Kidney capillary endothelial cell (primary cell): Measurements from ENCODE around the gene MACC1.

Source experiments
- DNase-seq: peaks from one replicate; pipeline ENCODE4 v3.0.0-alpha.2; 2018; ENCODE audit warnings: low spot score

The MACC1 gene

DNA sequence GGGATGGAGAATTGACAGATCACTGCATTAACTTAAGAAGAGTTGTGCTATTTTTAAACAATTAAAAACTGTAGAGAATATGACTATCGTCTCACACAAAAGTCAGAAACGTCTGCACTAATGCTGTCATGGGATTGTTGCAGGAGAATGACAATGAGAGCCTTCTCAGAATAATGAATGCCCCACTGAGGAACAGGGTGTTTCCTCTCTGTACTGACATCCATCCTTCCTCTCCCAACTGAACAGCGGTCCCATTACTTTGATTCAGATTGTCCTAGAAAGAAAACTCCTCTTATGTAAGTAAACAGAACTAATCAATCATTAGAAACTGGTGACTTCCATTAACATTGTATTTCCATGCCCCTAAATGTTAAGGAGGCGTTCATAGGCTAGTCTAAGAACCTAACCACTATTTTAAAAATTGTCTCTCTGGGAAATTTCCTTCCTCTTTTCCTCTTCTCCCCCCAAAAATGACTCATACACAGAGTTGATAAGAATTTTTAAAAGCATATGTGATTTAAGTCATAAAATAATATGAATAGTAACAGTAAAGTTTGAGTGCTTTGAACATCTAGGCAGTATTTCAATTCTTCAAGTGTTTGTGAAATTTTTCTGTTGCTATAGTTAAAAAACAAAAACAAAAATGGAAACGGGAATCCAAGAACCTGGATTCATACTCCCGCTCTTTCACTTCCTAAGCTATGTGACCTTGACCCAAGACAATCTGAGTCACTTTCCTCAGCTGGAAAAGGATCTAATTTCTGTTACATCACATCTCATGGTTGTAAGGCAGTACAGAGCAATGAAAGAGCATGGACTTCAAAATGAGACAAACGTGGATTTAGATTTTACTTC lies 12.7 kb upstream of the MACC1 start:
- peak; percentile 77 for DNase-seq

DNA sequence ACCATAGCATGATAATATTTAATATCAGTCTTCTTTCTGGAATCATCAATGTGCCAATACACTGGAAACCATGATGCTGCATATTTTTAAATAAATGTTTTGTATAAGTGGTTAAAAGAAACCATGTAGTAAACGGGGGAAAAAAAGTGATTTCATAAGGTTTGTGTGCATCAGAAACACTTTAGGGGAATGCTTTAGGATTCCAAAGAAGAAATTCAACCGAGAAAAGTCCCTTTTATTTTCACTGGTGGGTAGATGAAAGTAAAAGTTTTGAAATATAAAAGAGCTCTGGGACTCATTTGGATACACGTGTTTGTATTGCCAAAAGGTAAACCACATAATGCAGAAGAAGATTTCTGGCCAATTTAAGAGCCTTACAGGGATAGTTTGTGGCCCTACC lies 11.9 kb upstream of the MACC1 start:
- no peak for DNase-seq

DNA sequence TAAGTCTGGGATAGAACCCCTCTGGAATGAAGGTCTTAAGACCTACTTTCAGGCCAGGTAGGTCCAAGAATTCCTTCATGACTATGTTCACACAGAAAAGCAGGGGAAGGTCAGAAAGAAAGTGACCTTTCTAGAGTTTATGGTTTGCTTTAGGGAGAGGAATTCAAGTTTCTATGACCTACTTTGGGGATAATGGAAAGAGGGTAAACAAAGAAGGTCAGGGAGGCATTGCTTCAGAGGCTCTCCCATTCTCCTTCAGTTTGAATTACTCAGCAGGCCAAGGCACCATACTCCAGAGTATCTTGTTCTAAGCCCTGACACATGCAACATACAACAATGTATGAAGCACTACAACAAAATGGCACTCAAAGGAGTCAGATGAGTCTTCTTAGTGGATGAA lies 11.5 kb upstream of the MACC1 start:
- DNase-seq, result no peak

DNA sequence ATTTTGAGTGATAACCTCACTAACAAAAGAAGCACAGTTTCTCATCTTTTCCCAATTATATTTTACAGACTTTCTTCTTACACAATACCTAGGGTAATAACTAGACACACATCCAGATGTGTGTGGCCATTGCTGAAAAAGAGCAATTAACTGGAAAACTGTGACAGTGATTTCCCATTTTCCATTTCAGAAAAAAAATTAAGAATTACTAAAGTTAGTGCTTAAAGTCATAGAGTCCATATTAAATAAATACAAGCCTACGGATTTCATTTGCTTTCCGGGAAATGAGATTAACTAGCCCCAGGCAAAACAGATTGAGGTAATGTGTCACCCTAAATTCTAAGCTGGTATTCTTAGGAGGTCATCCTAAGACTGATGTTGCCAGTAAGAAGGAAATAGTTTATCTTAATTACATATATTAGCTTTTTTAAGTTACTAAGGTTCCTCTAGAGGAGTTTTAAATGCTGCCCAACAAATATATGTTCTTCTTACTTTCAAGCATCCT lies 10.2 kb upstream of the MACC1 start:
- DNase-seq, result no peak

DNA sequence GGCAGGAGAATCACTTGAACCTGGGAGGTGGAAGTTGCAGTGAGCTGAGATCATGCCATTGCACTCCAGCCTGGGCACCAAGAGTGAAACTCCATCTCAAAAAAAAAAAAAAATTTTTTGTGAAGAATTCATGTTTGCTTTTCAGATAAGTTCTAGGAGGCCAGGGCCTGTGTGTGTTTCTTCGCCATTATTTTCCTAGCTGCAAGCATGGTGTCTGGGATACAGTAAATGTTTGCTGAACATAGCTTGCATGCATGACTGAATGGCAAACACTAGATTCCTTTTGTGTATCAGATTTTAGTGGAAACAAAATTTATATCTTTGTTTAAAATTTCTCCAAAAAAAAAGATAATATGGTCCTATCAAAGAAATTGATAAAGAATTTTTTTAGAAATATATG lies 9.7 kb upstream of the MACC1 start:
- no peak for DNase-seq

DNA sequence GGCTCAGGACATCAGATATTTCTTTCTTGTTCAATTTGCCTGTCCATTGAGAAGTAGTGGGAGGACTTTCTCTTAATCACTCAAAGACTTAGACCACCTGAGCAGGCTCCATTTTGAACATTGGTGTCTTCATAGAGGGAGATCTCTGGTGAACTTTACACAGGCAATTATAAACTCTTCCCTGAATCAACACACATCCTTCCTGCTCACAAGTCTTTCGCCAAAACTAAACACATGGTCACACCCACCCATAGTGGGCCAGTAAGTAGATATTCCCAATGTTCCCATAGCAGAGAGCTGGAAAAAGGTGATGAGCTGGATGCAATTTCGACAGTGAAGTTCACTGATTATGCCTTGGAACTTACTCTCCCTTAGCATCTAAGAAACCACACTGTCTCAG lies 8.2 kb upstream of the MACC1 start:
- DNase-seq, result no peak

DNA sequence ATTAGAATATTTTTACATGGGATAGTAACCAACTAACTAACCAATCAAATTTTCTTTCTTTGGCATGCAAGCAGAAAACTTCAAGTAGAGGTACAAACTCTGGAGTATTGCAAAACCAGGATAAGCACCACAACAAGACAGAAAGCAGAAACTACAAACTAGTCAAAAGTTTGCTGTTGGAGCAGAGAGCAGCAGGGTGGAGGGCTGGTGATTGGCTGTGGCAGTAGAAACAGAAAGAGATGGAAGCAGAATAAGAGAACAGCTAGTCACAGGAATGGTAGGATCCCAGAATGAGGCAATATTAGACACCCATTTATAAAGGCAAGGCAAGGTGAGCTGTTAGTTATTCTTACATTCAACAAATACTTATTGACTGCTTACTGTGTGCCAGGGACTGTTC lies 6.8 kb upstream of the MACC1 start:
- DNase-seq, result no peak

DNA sequence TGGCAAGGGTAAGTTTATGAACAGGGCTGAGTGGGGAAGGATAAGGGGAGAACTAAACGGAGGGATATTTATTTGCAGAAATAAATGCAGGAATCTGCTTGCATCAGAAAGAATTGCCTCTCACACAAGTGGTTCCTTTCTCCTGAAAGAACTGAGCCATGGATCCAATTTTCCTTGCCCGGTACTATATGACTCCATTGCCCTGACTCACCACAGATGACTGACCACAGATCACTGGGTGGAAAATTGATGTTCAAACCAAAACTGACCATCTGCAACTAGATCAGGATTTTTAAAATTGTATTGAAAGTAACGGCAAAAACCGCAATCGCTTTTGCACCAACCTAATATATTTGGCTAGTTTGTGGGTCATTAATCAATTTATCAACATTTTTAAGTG lies 6.2 kb upstream of the MACC1 start:
- no peak for DNase-seq

DNA sequence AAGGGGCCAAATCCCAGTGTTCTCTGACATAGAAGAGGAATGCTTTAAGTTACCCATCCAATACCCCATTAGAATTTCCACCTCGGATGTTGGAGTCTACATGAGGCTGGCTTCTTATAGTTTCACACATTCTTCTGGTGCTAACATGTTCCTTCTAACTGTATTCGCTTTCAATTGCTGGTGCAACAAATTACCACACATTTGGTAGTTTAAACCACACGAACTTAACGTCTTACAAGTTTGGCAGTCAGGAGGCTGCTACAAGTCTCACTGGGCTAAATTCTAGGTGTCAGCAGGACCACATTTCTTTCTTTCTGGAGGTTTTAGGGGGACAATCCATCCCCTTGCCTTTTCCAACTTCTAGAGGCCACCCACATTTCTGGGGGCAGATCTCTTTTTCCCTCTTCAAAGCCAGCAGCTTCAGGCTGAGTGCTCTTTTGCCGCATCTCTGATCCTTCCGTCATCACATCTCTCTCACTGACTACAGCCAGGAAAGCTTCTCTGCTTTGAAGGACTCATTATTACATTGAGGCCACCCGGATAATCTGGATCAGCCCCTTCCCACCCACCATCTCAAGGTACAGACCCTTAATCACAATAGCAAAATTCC lies 5.1 kb upstream of the MACC1 start:
- DNase-seq, result no peak

DNA sequence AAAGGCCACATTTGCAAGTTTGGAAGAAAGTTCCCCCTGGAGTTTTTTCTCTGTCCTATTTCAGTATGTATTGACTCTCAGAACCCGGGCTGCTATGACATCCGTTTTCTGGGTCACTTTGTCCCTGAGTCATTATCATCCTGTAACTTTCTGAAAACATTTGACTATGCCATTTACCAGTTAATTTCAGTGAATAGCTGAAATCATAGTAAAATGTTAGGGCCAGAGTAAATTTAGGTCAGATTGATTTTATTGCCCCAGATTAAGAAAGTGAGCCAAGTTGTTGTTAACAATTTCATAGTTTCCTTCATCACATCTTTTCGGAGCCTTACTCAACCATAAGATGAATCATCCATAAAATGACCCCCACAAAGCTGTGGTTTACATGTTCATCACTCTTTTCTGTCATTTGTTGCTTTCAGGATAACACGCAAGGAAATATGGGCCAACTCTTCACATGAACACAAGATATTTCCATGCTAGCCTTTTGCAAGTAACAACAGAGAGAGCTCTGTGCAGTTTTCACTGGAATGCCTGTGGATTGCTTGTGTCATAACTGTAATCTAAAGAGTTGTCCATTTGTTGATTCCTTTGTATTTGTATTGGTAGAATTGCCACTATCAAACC lies 3.9 kb upstream of the MACC1 start:
- DNase-seq, result no peak

DNA sequence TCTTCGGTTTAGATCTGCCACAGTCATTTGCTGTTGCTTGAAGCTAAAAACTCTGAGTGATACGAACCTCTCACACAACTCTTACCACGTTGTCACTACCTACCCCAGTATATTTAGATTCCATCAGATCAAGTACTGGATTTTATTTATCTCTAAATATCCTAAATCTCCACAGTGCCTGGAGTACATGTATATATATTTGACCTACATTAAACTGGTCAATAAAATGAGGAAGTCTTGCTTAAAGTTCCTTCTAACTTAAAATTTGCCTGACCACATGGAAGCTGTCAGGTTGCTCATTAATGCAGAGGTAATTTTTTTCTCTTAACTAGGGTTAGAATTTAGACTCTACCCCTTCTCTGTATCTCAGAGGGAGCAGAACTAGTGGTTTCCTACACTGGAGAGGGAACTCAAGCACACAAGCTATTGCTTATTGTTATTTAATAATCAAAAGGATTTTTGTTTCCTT lies 3.1 kb upstream of the MACC1 start:
- no peak for DNase-seq

DNA sequence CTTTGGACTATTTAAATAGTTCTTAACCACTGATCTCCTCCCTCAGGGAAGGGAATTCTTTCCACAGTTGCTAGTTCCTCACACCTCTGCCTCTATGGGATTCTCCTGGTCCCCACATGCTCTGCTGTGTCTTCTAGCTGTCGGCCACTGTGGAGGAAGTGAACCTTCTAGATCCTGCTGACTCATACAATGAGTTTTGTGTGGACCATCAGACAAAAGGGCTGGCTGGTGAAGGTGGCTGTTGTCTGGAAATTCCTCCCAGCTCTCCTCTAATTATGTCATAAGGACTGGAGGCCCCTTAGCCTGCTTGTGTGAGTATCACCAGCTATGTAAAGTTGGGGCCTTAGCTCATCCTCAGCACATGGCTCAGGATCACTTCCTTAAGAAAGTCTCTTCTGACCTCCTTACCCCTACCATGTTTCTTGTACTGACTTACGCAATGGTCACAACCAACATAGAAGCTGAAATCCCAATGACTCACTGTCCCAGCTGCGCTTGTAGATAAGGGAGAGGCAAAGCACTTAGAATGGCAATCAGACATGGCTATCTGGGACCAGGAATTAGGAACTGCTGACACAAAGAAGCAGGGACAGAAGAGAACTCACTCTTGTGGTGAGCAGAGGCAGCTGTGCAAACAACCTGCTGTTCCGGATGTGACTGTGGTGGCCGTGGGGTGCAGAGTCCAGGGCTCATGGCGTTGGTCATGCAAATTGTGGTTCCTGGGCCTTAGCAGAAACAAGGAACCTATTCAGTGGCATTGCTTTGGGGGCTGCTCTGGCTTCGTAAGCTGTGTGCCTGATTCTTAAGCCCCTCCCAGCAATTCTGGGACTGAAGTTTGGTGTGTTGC lies 2.5 kb upstream of the MACC1 start:
- DNase-seq, result peak; percentile 5

DNA sequence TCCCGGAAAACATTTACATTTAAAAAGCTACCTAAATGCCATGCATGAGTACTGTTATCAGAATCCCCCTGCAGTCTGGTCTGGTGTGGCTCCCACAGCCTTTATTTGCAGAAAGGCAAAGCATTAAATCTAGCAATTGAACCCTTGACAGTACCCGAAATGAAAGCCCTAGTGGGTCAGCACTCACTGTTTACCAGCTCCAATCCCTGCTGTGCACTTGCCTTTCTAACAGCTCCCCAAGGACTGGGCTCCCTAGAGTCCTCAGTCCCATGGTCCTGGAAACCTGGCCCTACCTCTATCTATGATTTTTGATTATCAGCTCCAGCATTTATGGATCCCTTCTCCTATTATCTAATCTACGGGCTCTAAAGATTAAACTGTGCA lies 1.9 kb upstream of the MACC1 start:
- no peak for DNase-seq

DNA sequence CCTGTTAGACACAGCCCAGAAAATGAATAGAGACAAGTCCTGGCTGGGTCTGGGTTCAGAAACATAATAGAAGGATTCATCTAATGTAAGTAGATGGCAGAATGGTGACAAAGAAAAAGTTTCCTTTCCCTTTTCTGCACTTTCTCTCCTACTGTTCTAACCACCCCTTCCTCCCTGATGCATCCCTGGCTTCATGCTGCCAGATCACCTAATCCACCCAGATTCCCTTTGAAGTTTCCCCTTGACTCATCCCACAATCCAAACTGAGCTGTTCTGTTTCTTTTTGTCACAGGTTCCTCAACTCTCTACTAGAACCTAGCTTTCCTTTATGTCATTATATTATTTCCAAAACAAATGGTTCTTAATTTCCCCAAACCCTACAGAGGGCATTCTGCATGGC lies 1.1 kb upstream of the MACC1 start:
- no peak for DNase-seq

DNA sequence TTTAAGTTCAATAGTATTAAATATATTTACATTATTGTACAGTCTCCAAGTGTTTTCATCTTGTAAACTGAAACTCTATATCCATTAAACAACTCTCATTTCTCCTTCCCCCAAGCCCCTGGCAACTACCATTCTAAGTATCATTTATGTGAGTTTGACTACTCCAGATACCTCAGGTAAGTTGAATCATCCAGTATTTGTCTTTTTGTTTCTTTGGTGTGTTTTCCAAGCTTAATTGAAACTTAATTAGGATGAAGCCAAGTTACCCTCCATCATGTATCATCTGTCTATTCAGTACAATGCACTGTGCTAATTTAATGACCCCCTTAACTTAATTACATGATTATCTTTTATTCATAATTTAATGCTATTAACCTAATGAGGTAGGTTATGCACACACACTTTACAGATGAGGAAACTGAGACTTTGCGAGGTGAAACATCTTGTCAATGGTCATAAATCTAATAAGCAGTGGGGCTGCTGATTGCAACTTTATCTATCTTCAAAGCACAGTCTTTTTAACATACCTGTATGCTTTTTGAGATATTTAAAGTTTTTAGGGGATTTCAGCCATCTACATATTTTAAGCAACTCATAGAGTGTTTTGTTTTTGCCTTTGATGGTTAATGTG lies 663 bp downstream of the MACC1 start:
- no peak for DNase-seq

DNA sequence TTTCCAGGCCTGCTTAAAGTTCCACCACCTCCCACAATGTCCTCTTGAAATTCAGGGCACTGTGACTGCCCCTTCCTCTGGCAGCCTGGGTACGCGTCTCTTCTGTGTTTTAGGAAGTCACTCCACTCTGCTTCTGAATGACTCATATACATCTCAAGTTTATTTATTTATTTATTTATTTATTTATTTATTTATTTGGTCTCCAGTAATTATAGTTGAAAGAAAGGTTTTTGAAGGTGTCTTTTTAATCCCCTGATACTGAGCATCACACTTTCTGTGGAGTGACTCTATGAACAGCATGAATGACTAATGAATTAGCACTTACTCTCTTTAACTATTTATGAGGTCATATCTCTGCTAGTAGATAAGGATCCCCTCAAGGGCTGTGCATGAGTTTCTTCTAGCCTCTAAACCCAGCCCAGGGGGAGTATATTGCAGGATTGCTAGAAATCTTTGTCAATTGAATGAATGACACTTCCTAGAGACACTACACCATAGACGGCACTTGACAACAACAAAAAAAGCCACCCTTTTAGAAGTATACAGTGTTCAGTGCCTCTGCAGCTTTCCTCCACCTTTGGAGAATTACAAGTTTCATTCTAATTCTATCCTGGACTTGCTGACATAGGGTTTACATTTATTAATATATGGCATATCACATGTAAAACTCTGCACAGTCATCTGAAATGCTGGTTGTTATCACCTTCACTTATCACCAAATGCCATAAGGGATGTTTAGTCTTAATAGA lies 2.1 kb downstream of the MACC1 start:
- no peak for DNase-seq

DNA sequence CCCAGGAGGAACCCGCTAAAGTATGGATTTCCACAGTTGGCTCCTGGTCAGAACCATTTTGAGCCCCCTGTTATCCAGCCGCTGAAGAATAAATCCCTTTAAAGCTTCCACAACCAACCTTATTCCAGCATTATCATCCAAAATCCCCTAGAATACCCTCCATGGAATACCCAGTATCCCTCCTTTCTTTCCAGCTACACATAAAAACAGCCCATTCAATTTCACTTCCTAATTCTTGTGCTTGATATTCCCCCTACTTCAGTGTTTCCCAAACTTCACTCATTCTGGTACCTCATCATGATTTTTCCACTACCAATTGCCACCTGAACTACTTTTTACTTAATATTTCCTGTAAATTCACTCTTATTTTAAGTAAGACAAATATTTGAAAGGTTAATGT lies 3.1 kb downstream of the MACC1 start:
- DNase-seq, result no peak

DNA sequence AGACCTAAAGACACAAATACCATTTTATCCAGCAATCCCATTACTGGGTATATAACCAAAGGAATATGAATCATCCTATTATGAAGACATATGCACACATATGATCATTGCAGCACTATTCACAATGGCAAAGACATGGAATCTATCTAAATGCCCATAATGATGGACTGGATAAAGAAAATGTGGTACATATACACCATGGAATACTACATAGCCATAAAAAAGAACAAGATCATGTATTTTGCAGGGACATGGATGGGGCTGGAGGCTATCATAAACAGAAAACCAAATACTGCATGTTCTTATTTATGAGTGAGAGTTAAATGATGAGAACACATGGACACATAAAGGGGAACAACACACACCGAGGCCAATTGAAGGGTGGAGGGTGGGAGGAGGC lies 3.8 kb downstream of the MACC1 start:
- no peak for DNase-seq

DNA sequence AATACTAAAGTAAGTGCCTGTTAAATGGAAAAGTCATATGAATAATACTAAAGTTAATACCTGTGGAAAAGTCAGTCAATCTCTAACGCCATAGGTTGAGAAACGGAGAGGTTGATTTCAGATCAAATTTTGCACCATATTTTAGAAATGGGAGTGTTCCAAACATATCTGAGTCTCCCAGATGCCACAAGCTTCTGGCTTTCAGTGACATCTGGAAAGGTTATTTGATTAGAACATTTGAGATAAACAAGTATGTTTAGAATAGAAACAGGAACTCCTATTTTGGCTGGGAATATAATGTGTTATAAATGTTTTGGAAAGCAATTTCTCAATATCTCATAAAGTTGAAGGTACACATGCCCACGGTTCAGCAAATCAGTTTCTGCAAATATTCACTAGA lies 5.8 kb downstream of the MACC1 start:
- DNase-seq, result no peak

DNA sequence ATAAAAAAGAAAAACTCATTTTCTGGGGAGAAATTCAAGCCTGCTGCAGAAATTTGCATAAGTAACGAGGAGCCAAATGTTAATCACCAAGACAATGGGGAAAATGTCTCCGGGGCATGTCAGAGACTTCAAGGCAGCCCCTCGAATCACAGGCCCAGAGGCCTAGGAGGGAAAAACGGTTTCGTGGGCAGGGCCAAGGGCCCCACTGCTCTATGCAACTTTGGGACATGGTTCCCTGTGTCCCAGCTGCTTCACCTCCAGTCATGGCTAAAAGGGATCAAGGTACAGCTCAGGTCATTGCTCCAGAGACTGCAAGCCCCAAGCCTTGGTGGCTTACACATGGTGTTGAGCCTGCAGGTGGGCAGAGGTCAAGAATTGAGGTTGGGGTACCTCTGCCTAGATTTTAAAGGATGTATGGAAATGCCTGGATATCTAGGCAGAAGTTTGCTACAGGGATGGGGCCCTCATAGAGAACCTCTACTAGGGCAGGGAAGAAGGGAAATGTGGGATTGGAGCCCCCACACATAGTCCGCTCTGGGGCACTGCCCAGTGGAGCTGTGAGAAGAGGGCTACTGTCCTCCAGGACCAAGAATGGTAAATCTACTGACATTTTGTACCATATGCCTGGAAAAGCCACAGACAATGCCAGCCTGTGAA lies 8.4 kb downstream of the MACC1 start:
- DNase-seq, result no peak
